Mesenchymal stem cell (in vitro differentiated cells and primary cell): ENCODE measurements around the gene TMEM184A.

Source experiments
- DNase-seq: peaks from one replicate; pipeline ENCODE4 v3.0.0-alpha.2; 2013
- H2AFZ ChIP-seq: one replicate; pipeline ENCODE4 v1.6.1; 2013; ENCODE audit warnings: low read depth, mild to moderate bottlenecking, control low read depth, inconsistent platforms, low read length, moderate library complexity
- H2AK5ac ChIP-seq: 2 replicates; pipeline ENCODE4 v1.6.1; 2013; ENCODE audit warnings: low read length, moderate library complexity, mild to moderate bottlenecking, inconsistent platforms; ENCODE audit not compliant: severe bottlenecking
- H2BK120ac ChIP-seq: one replicate; pipeline ENCODE4 v1.6.1; 2013; ENCODE audit warnings: low read depth, mild to moderate bottlenecking, inconsistent platforms, low read length, moderate library complexity
- H2BK12ac ChIP-seq, 2 experiments: one replicate each; pipeline ENCODE4 v1.6.1; 2013; ENCODE audit warnings: inconsistent platforms in 2 of 2, low read length in 2 of 2, mild to moderate bottlenecking in 2 of 2, moderate library complexity in 2 of 2, control low read depth in 1 of 2
- H2BK15ac ChIP-seq: one replicate; pipeline ENCODE4 v1.6.1; 2013; ENCODE audit warnings: mild to moderate bottlenecking, low read depth, inconsistent platforms; ENCODE audit not compliant: poor library complexity, severe bottlenecking
- H2BK5ac ChIP-seq: 2 replicates; pipeline ENCODE4 v1.6.1; 2013; ENCODE audit warnings: low read depth, mild to moderate bottlenecking, low read length, control low read depth, inconsistent platforms; ENCODE audit not compliant: poor library complexity, severe bottlenecking
- H3K14ac ChIP-seq, 2 experiments: one replicate each; pipeline ENCODE4 v1.6.1; 2013; ENCODE audit warnings: inconsistent platforms in 2 of 2, low read length in 2 of 2, control low read depth in 1 of 2, mild to moderate bottlenecking in 1 of 2, moderate library complexity in 1 of 2
- H3K18ac ChIP-seq, 2 experiments: one replicate each; pipeline ENCODE4 v1.6.1; 2013; ENCODE audit warnings: inconsistent platforms in 2 of 2, low read length in 2 of 2, control low read depth in 1 of 2, low read depth in 1 of 2, mild to moderate bottlenecking in 1 of 2
- H3K23ac ChIP-seq, 2 experiments: one replicate each; pipeline ENCODE4 v1.6.1; 2013; ENCODE audit warnings: inconsistent platforms in 2 of 2, low read length in 2 of 2, mild to moderate bottlenecking in 2 of 2, moderate library complexity in 2 of 2, control low read depth in 1 of 2
- H3K27ac ChIP-seq: 2 replicates; pipeline ENCODE4 v1.5.1; 2013; ENCODE audit warnings: mild to moderate bottlenecking, moderate library complexity, low read length, control low read depth, inconsistent platforms; ENCODE audit not compliant: poor library complexity, severe bottlenecking
- H3K27me3 ChIP-seq, 2 experiments: 2 replicates each; pipeline versions ENCODE4 v1.6.1 to v1.7.0; 2013; ENCODE audit warnings: low read length in 2 of 2, mild to moderate bottlenecking in 2 of 2, moderate library complexity in 2 of 2, control low read depth in 1 of 2, inconsistent platforms in 1 of 2; ENCODE audit not compliant: control insufficient read depth in 1 of 2, insufficient read depth in 1 of 2
- H3K36me3 ChIP-seq, 2 experiments: 2 replicates each; pipeline versions ENCODE4 v1.6.1 to v1.7.0; 2013; ENCODE audit warnings: low read length in 2 of 2, control low read depth in 1 of 2, inconsistent platforms in 1 of 2, low read depth in 1 of 2, mild to moderate bottlenecking in 1 of 2; ENCODE audit not compliant: insufficient read depth in 2 of 2, control insufficient read depth in 1 of 2
- H3K4ac ChIP-seq, 2 experiments: one replicate each; pipeline ENCODE4 v1.6.1; 2013; ENCODE audit warnings: inconsistent platforms in 2 of 2, low read length in 2 of 2, mild to moderate bottlenecking in 2 of 2, moderate library complexity in 2 of 2, control low read depth in 1 of 2, low read depth in 1 of 2
- H3K4me1 ChIP-seq: 2 replicates; pipeline ENCODE4 v1.6.1; 2013; ENCODE audit warnings: low read depth, low read length, control low read depth; ENCODE audit not compliant: control insufficient read depth, insufficient read depth
- H3K4me2 ChIP-seq: 2 replicates; pipeline ENCODE4 v1.6.1; 2013; ENCODE audit warnings: low read length, mild to moderate bottlenecking, inconsistent platforms; ENCODE audit not compliant: poor library complexity, severe bottlenecking
- H3K4me3 ChIP-seq, 2 experiments: 2 replicates each; pipeline versions ENCODE4 v1.5.1 to v1.7.0; 2013; ENCODE audit warnings: low read length in 2 of 2, mild to moderate bottlenecking in 2 of 2, control low read depth in 1 of 2, low read depth in 1 of 2; ENCODE audit not compliant: insufficient read depth in 1 of 2
- H3K79me1 ChIP-seq: replicated peaks from 2 replicates; pipeline ENCODE4 v1.6.1; 2013; ENCODE audit warnings: mild to moderate bottlenecking, control low read depth, low read length, inconsistent platforms; ENCODE audit not compliant: poor library complexity, severe bottlenecking
- H3K9ac ChIP-seq: 2 replicates; pipeline ENCODE4 v1.7.0; 2013; ENCODE audit warnings: mild to moderate bottlenecking, low read length, moderate library complexity
- H3K9me3 ChIP-seq: 2 replicates; pipeline ENCODE4 v1.7.0; 2013; ENCODE audit warnings: mild to moderate bottlenecking, low read length; ENCODE audit not compliant: control insufficient read depth
- H4K8ac ChIP-seq: one replicate; pipeline ENCODE4 v1.6.1; 2013; ENCODE audit warnings: inconsistent platforms, mild to moderate bottlenecking, low read length, moderate library complexity
- H4K91ac ChIP-seq: one replicate; pipeline ENCODE4 v1.6.1; 2013; ENCODE audit warnings: mild to moderate bottlenecking, low read length, inconsistent platforms
- WGBS: methylation state at CpG from one replicate; pipeline ENCODE4 v1.1.7; 2013; ENCODE audit warnings: mixed read lengths; 5-methylcytosine and 5-hydroxymethylcytosine counted together

The TMEM184A gene

DNA sequence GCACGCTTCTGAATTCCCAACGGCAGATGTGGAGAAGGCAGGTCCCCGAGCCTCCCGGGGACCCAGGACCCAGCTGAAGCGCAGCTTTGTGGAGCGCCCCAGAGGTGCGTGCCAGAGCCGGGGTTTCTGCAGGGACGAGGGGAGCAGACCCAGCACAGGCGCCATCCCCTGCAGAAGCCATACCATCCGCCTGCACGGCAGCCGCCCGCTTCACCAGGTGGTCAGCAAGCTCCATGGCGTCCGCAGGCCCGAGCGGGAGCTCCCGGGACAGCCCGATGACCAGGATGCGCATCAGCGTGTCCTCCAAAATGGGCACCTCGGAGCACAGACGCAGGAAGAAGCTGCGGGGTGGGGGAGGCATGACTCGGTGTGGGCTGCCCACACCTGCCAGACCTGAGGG is 62.4 kb downstream of the TMEM184A start:
- H2BK12ac ChIP-seq: no peak overlapping the region
- H3K36me3 ChIP-seq: peaks cover 68 to 98% of the 10 kb centered on the region in 2 experiments
- no peak for DNase-seq
- 94% methylated on average over 26 of the region's 26 CpGs for WGBS
- H2BK15ac ChIP-seq: no peak overlapping the region
- H3K4me2 ChIP-seq: no peak overlapping the region
- H3K27me3 ChIP-seq: no peaks in the 10 kb centered on the region
- no peak overlapping the region for H3K27ac ChIP-seq
- no peak overlapping the region for H4K8ac ChIP-seq
- no peaks in the 10 kb centered on the region for H3K4me1 ChIP-seq
- H2AK5ac ChIP-seq: no peak overlapping the region
- no peak overlapping the region for H3K14ac ChIP-seq
- peaks cover 33% of the 10 kb centered on the region for H3K79me1 ChIP-seq
- no peak overlapping the region for H3K4me3 ChIP-seq
- no peak overlapping the region for H2BK5ac ChIP-seq
- no peaks in the 10 kb centered on the region for H3K9me3 ChIP-seq
- no peak overlapping the region for H4K91ac ChIP-seq
- no peak overlapping the region for H2AFZ ChIP-seq
- H3K23ac ChIP-seq: no peak overlapping the region
- no peak overlapping the region for H2BK120ac ChIP-seq
- H3K18ac ChIP-seq: no peak overlapping the region
- H3K4ac ChIP-seq: no peak overlapping the region
- H3K9ac ChIP-seq: no peak overlapping the region

DNA sequence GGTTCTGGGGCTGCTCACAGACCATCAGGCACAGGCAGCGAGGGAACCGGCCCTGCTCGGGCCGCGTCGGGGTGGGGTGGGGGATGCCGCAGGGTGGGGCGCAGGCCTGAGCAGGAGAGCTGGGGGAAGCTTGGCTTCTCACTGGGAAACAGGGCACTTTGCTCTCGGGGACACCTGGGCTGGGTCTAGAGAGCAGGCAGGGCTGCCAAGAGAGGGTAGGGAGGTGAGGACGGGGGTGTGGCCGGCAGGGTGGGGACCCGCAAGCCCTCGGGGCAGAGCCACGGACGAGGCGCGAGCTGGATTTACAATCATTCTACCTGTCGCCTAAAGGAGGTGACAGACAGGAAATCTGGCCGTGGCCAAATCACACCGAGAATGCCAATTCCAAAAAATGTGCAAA is 62.9 kb downstream of the TMEM184A start:
- Histone ChIP-seq H3K4me2 (no peak overlapping the region), H2AK5ac (no peak overlapping the region), H3K9me3 (no peaks in the 10 kb centered on the region), H2BK5ac (no peak overlapping the region), H3K9ac (no peak overlapping the region), H3K23ac (no peak overlapping the region), H2BK120ac (no peak overlapping the region), H3K18ac (no peak overlapping the region), H3K27me3 (no peaks in the 10 kb centered on the region), H4K91ac (no peak overlapping the region), H2BK12ac (no peak overlapping the region), H2BK15ac (no peak overlapping the region), H3K4me1 (no peaks in the 10 kb centered on the region), H3K4me3 (no peak overlapping the region), H3K36me3 (peaks cover 70 to 98% of the 10 kb centered on the region in 2 experiments), H3K14ac (no peak overlapping the region), H2AFZ (no peak overlapping the region), H3K4ac (no peak overlapping the region), H3K79me1 (peaks cover 36% of the 10 kb centered on the region), H3K27ac (no peak overlapping the region), H4K8ac (no peak overlapping the region)
- DNase-seq: no peak
- WGBS: 95% methylated on average over 20 of the region's 20 CpGs

DNA sequence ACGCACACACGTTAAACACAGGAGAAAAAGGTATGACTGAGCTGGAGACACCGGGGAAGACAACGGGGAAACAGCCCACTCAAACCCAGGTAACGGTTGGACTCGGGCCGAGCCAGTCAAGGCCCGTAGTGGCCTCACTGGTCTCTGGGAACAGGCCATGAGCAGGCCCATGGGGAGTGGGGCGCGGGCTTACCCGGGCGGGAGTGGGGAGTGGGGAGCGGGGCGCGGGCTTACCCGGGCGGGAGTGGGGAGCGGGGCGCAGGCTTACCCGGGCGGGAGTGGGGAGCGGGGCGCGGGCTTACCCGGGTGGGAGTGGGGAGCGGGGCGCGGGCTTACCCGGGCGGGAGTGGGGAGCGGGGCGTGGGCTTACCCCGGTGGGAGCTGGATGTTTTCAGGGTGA is 63.4 kb downstream of the TMEM184A start:
- 85% methylated on average over 16 of the region's 33 CpGs for WGBS
- peaks cover 67 to 98% of the 10 kb centered on the region in 2 experiments for H3K36me3 ChIP-seq
- H3K4me2 ChIP-seq: no peak overlapping the region
- DNase-seq: no peak
- H2BK5ac ChIP-seq: no peak overlapping the region
- H2AK5ac ChIP-seq: no peak overlapping the region
- H4K91ac ChIP-seq: no peak overlapping the region
- no peak overlapping the region for H3K27ac ChIP-seq
- no peaks in the 10 kb centered on the region for H3K27me3 ChIP-seq
- H3K9ac ChIP-seq: no peak overlapping the region
- no peak overlapping the region for H3K14ac ChIP-seq
- H2BK15ac ChIP-seq: no peak overlapping the region
- H3K4me1 ChIP-seq: no peaks in the 10 kb centered on the region
- H4K8ac ChIP-seq: no peak overlapping the region
- no peaks in the 10 kb centered on the region for H3K9me3 ChIP-seq
- peaks cover 37% of the 10 kb centered on the region for H3K79me1 ChIP-seq
- H3K4me3 ChIP-seq: no peak overlapping the region
- no peak overlapping the region for H2BK120ac ChIP-seq
- no peak overlapping the region for H2AFZ ChIP-seq
- no peak overlapping the region for H3K23ac ChIP-seq
- H3K4ac ChIP-seq: no peak overlapping the region
- no peak overlapping the region for H3K18ac ChIP-seq
- H2BK12ac ChIP-seq: no peak overlapping the region
